ENCODE measurements around the gene CCNE1. TPM values are rescaled to one million over a fixed set of nuclear protein-coding genes. Genes with fewer than 3 reads are reported as not detected.

Gene CCNE1
- total RNA-seq, 1 donor from 2014 or later, result not detected

- H3K36me3 ChIP-seq, result no peaks in the 10 kb centered on the region
- H3K9me3 ChIP-seq, result no peaks in the 10 kb centered on the region
- no peak for DNase-seq (ENCODE audit: low spot score in 2 of 2)
- no peak overlapping the region for H3K27ac ChIP-seq
- no peak for TF ChIP-seq CTCF (IDR thresholded peaks at IDR 0.05)
- intact Hi-C loops (cut with DNase I), result no loop called here
- H3K27me3 ChIP-seq, result no peaks in the 10 kb centered on the region
- no peak overlapping the region for H3K4me3 ChIP-seq
- H3K4me1 ChIP-seq, result no peaks in the 10 kb centered on the region
These were observed 5.5 kb upstream of the CCNE1 start for GRCh38 chr19:29806098-29806866.

GRCh38 chr19:29807178-29807577, 4.6 kb upstream of the CCNE1 start:
- Histone ChIP-seq H3K27ac (no peak overlapping the region), H3K36me3 (no peaks in the 10 kb centered on the region), H3K4me3 (no peak overlapping the region), H3K27me3 (no peaks in the 10 kb centered on the region), H3K4me1 (no peaks in the 10 kb centered on the region), H3K9me3 (no peaks in the 10 kb centered on the region)
- DNase-seq (ENCODE audit: low spot score in 2 of 2), result no peak
- intact Hi-C loops (cut with DNase I), result no loop called here
- TF ChIP-seq CTCF (IDR thresholded peaks at IDR 0.05), result no peak

GRCh38 chr19:29807870-29808405, 3.9 kb upstream of the CCNE1 start:
- Histone ChIP-seq H3K4me3 (no peak overlapping the region), H3K4me1 (no peaks in the 10 kb centered on the region), H3K27me3 (no peaks in the 10 kb centered on the region), H3K36me3 (no peaks in the 10 kb centered on the region), H3K27ac (no peak overlapping the region), H3K9me3 (no peaks in the 10 kb centered on the region)
- TF ChIP-seq CTCF (IDR thresholded peaks at IDR 0.05), result no peak
- DNase-seq (ENCODE audit: low spot score in 2 of 2), result no peak
- intact Hi-C loops (cut with DNase I), result no loop called here

GRCh38 chr19:29809795-29810503, 1.8 kb upstream of the CCNE1 start:
- H3K4me1 ChIP-seq, result no peaks in the 10 kb centered on the region
- H3K27me3 ChIP-seq, result no peaks in the 10 kb centered on the region
- H3K4me3 ChIP-seq, result no peak overlapping the region
- no peaks in the 10 kb centered on the region for H3K36me3 ChIP-seq
- no peaks in the 10 kb centered on the region for H3K9me3 ChIP-seq
- no peak for TF ChIP-seq CTCF (IDR thresholded peaks at IDR 0.05)
- H3K27ac ChIP-seq, result no peak overlapping the region
- intact Hi-C loops (cut with DNase I), result loop anchor here (2.0 to 5.0 kb wide), 2 partner anchors 93 to 203 kb away; partner anchors contain the start of genes C19orf12 and POP4
- no peak for DNase-seq (ENCODE audit: low spot score in 2 of 2)

- no peak overlapping the region for H3K4me3 ChIP-seq
- DNase-seq (ENCODE audit: low spot score in 2 of 2), result no peak
- no peaks in the 10 kb centered on the region for H3K4me1 ChIP-seq
- no peaks in the 10 kb centered on the region for H3K9me3 ChIP-seq
- no peaks in the 10 kb centered on the region for H3K27me3 ChIP-seq
- no peak overlapping the region for H3K27ac ChIP-seq
- no peaks in the 10 kb centered on the region for H3K36me3 ChIP-seq
- no peak for TF ChIP-seq CTCF (IDR thresholded peaks at IDR 0.05)
- intact Hi-C loops (cut with DNase I), result loop anchor here (2.0 to 5.0 kb wide), 2 partner anchors 93 to 204 kb away; partner anchors contain the start of genes C19orf12 and POP4
These were observed 1.3 kb upstream of the CCNE1 start for GRCh38 chr19:29810504-29810871.
